ENCODE results near the gene RAE1. TPM values are rescaled to one million over a fixed set of nuclear protein-coding genes. Genes with fewer than 3 reads are reported as not detected.

RAE1 gene
- total and polyA plus RNA-seq, 2 of the 8 experiments (the other 6 are each of a cell fraction or from before 2014, with no cell fraction given) = 35.9 to 44.9 TPM

DNA sequence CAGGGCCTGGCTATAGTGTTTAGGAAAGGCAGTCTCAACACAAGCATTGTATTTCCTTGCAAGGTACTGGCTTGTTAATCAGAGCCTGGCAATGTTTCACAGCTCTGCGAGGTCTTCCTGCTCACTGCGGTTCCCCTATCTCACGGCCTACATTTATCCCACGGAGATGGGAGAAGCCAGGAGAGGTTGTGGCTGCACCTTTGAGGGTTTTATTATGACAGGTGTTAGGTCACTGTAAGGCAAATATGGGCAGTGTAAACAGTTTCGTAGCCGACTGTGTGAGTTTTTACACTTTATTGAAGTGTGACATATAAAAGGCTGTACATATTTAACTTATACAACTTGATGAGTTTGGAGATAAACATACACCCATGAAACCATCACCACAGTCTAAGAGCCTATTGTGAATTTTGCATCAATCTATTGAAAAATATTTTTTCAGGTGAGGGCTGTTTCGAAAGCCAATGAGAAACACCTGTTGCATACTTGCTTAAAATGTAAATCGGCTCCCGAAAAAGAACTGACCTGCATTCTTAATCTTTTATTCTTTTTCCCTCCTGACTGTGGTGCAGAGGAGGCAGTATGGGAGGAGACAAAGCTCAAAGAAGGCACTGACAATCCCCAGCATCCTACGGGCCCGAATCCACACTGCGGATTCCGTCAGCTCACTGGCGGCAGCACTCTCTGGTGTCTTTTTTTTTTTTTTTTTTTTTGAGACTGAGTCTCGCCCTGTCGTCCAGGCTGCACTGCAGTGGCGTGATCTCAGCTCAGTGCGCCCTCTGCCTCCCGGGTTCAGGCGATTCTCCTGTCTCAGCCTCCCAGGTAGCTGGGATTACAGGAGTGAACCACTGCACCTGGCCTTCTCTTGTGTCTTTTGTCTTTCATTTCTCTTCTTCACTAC lies 32.6 kb downstream of the RAE1 start:
- Histone ChIP-seq H3K23me2 (ENCODE audit: low read depth, low read length) (no peaks in the 10 kb centered on the region), H3K4ac (replicated peaks; ENCODE audit: insufficient read length, low read depth, low read length) (no peak overlapping the region), H2BK120ac (replicated peaks; ENCODE audit: low read depth, low read length) (no peak overlapping the region), H3K79me1 (ENCODE audit: low read depth, low read length) (no peaks in the 10 kb centered on the region; the same call in 1 of the 2 replicates), H4K5ac (ENCODE audit: insufficient read length, low read depth, low read length) (no peak overlapping the region), H3K23ac (ENCODE audit: insufficient read length) (no peak overlapping the region), H3K9ac (replicated peaks in 1 of 4; ENCODE audit: extremely low read depth in 1 of 4, low read depth in 3 of 4, low read length in 3 of 4) (no peak overlapping the region), H3K14ac (ENCODE audit: insufficient read length) (no peak overlapping the region), H2BK12ac (ENCODE audit: low read depth, low read length) (no peak overlapping the region), H2AK5ac (ENCODE audit: low read depth, low read length) (no peak overlapping the region), H3K4me1 (replicated peaks in 1 of 4; ENCODE audit: control insufficient read depth in 3 of 4, insufficient read depth in 4 of 4, low read length in 3 of 4) (no peaks in the 10 kb centered on the region), H3K36me3 (ENCODE audit: control insufficient read depth in 2 of 4, insufficient read depth in 4 of 4, low read length in 3 of 4) (no peaks in the 10 kb centered on the region), H3K56ac (replicated peaks; ENCODE audit: insufficient read length, low read depth, low read length) (no peak overlapping the region), H3K79me2 (ENCODE audit: control insufficient read depth in 1 of 2, insufficient read depth in 2 of 2, low read length in 2 of 2) (no peaks in the 10 kb centered on the region), H2BK5ac (ENCODE audit: low read depth, low read length) (no peak overlapping the region), H2BK20ac (ENCODE audit: low read length) (no peak overlapping the region), H2BK15ac (ENCODE audit: low read length) (no peak overlapping the region), H4K91ac (replicated peaks; ENCODE audit: insufficient read length, low read length) (no peak overlapping the region), H3K4me3 (ENCODE audit: extremely low read depth in 1 of 4, insufficient read depth in 2 of 4, low read depth in 3 of 4, low read length in 4 of 4) (no peak overlapping the region), H4K20me1 (replicated peaks in 1 of 2; ENCODE audit: control insufficient read depth in 1 of 2, insufficient read depth in 2 of 2, low read length in 2 of 2) (peaks cover 0 to 3% of the 10 kb centered on the region in 2 experiments), H3K4me2 (ENCODE audit: insufficient read depth in 1 of 2, low read depth in 2 of 2, low read length in 2 of 2) (no peak overlapping the region), H4K8ac (ENCODE audit: extremely low read depth, insufficient read depth, low read length) (no peak overlapping the region; the same call in 1 of the 2 replicates), H3K18ac (ENCODE audit: extremely low read depth, low read length) (no peak overlapping the region), H3K27me3 (replicated peaks in 1 of 4; ENCODE audit: control insufficient read depth in 3 of 4, extremely low read depth in 1 of 4, insufficient read depth in 3 of 4, low read length in 3 of 4) (no peaks in the 10 kb centered on the region), H3K9me3 (ENCODE audit: insufficient read depth in 2 of 2, low read depth in 1 of 2, low read length in 1 of 2) (no peaks in the 10 kb centered on the region), H3K27ac (ENCODE audit: low read depth, low read length) (no peak overlapping the region), H2AFZ (ENCODE audit: low read length) (no peak overlapping the region)
- TF ChIP-seq KDM4A (IDR thresholded peaks at IDR 0.05; ENCODE audit: low read depth, low read length, severe bottlenecking) (no peak), TCF12 (IDR thresholded peaks at IDR 0.05; ENCODE audit: low read depth, low read length) (no peak), SRF (IDR thresholded peaks at IDR 0.05; ENCODE audit: low read depth, low read length) (no peak), SIRT6 (IDR thresholded peaks at IDR 0.05; ENCODE audit: low read length) (no peak)
- TF ChIP-seq, protein P1, sequence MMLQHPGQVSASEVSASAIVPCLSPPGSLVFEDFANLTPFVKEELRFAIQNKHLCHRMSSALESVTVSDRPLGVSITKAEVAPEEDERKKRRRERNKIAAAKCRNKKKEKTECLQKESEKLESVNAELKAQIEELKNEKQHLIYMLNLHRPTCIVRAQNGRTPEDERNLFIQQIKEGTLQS (IDR thresholded peaks at IDR 0.05; ENCODE audit: insufficient read depth, low read depth, low read length) = no peak
- CTCF ChIA-PET (ENCODE audit: partially characterized antibody) = interaction anchor here (0.7 to 3.3 kb wide), 9 partner anchors 8 to 112 kb away, joined by 3 to 13 read pairs (median 4); no protein-coding TSS in a partner anchor
- POLR2A ChIA-PET (ENCODE audit: partially characterized antibody) = interaction anchor here (0.8 to 0.9 kb wide), 2 partner anchors 21 to 57 kb away, joined by 3 read pairs; no protein-coding TSS in a partner anchor
- no peak for DNase-seq (ENCODE audit: low read depth in 1 of 2, low spot score in 2 of 2)
- WGBS, 2 experiments (ENCODE audit: extremely low coverage in 1 of 2, insufficient coverage in 1 of 2, insufficient read length in 1 of 2, insufficient replicate concordance in 2 of 2, low coverage in 1 of 2, low lambda C conversion rate in 2 of 2, missing lambda C conversion rate in 1 of 2) = 80% methylated on average over 19 of the region's 20 CpGs; no CpG with 5 or more reads in 1 of the 2 experiments
- no peak for FAIRE-seq

Data from H1 (cell line).